ENCODE results near the gene NAA11.

- TF ChIP-seq CTCF (conservative IDR thresholded peaks at IDR 0.05; ENCODE audit: low read depth, low read length) (no peak), EZH2 (IDR thresholded peaks at IDR 0.05; ENCODE audit: borderline replicate concordance, low read depth, low read length, poor library complexity, severe bottlenecking) (no peak)
These were observed at the start of gene NAA11 for GRCh38 chr4:79325864-79326328.
